Panc1 (cell line): ENCODE measurements around the gene ENDOV.

ENCODE experiments used
- CTCF ChIP-seq: fragments of 450-650 bp; IDR thresholded peaks from 2 replicates; pipeline ENCODE4 v1.5.1; 2017; ENCODE audit warnings: mild to moderate bottlenecking
- SIN3A ChIP-seq: IDR thresholded peaks from 2 replicates; pipeline ENCODE4 v1.6.1; 2012; ENCODE audit warnings: low read depth, mild to moderate bottlenecking, low read length, moderate library complexity, borderline replicate concordance; ENCODE audit not compliant: insufficient read depth

GRCh38 chr17:80457236-80457856, 42.4 kb downstream of the ENDOV start:
- no peak for TF ChIP-seq SIN3A
- TF ChIP-seq CTCF = no peak
